ENCODE measurements around the gene FOXK1.

FOXK1 gene

GRCh38 chr7:4712281-4713182, 30.4 kb downstream of the FOXK1 start (continued):
- TF ChIP-seq TCF7L2 (IDR thresholded peaks at IDR 0.05; ENCODE audit: borderline replicate concordance, low read depth, low read length) (peak; percentile 63; the same call in 1 of the 2 replicates), ZNF423 (tag by site-specific recombination; IDR thresholded peaks at IDR 0.05) (no peak), IKZF3 (tag by site-specific recombination; IDR thresholded peaks at IDR 0.05) (no peak), KLF8 (tag by site-specific recombination; IDR thresholded peaks at IDR 0.05) (no peak), GLI4 (tag by site-specific recombination; IDR thresholded peaks at IDR 0.05) (no peak), GLIS1 (tag by site-specific recombination; IDR thresholded peaks at IDR 0.05) (no peak), ZNF548 (tag by site-specific recombination; IDR thresholded peaks at IDR 0.05) (no peak), ZNF366 (tag by site-specific recombination; conservative IDR thresholded peaks at IDR 0.05) (no peak), TRIM28 (IDR thresholded peaks at IDR 0.05; ENCODE audit: borderline replicate concordance, low read length) (peak; percentile 87)

- POLR2A ChIA-PET, result no interaction called here
- H3K27ac ChIP-seq (ENCODE audit: extremely low read depth, low read depth, low read length), result no peak overlapping the region
- H3K36me3 ChIP-seq (ENCODE audit: control insufficient read depth in 2 of 2, insufficient read depth in 1 of 2, low read length in 2 of 2), result peaks cover 0 to 13% of the 10 kb centered on the region in 2 experiments; a peak in 2 of 3 replicates
- CTCF ChIA-PET, result interaction anchor here (0.6 kb wide), 1 partner anchor 781 kb away, joined by 3 read pairs; no protein-coding TSS in a partner anchor
- no peaks in the 10 kb centered on the region for H3K4me1 ChIP-seq (ENCODE audit: control insufficient read depth, insufficient read depth, low read length)
- no peak for TF ChIP-seq ZNF23 (tag by site-specific recombination; IDR thresholded peaks at IDR 0.05; ENCODE audit: borderline replicate concordance)
- TF ChIP-seq ZBTB44 (tag by site-specific recombination; IDR thresholded peaks at IDR 0.05), result 0 out of 2 replicates have a peak, but pooled peaks have one; percentile 34
- TF ChIP-seq ZNF626 (tag by site-specific recombination; IDR thresholded peaks at IDR 0.05), result no peak
- TF ChIP-seq GLI2 (tag by site-specific recombination; IDR thresholded peaks at IDR 0.05; ENCODE audit: borderline replicate concordance, low read depth), result no peak
- TF ChIP-seq HOXA7 (CRISPR knock-in tag; IDR thresholded peaks at IDR 0.05; ENCODE audit: borderline replicate concordance), result no peak
- TF ChIP-seq ZNF645 (tag by site-specific recombination; IDR thresholded peaks at IDR 0.05), result no peak
- no peak overlapping the region for H3K4me3 ChIP-seq (ENCODE audit: low read depth, low read length)
- no peaks in the 10 kb centered on the region for H3K9me3 ChIP-seq (ENCODE audit: control insufficient read depth, insufficient read depth, low read depth, low read length)
Observed at GRCh38 chr7:4713183-4713784, 31.2 kb downstream of the FOXK1 start.

GRCh38 chr7:4714161-4714700, 32.1 kb downstream of the FOXK1 start:
- Histone ChIP-seq H3K36me3 (ENCODE audit: control insufficient read depth in 2 of 2, insufficient read depth in 1 of 2, low read length in 2 of 2) (peaks cover 0 to 13% of the 10 kb centered on the region in 2 experiments; a peak in 2 of 3 replicates), H3K4me3 (ENCODE audit: low read depth, low read length) (no peak overlapping the region), H3K4me1 (ENCODE audit: control insufficient read depth, insufficient read depth, low read length) (no peaks in the 10 kb centered on the region), H3K9me3 (ENCODE audit: control insufficient read depth, insufficient read depth, low read depth, low read length) (no peaks in the 10 kb centered on the region), H3K27ac (ENCODE audit: extremely low read depth, low read depth, low read length) (no peak overlapping the region)
- ChIA-PET CTCF (interaction anchor here (0.6 kb wide), 2 partner anchors 31 to 41 kb away, joined by 3 read pairs; no protein-coding TSS in a partner anchor), POLR2A (no interaction called here)
- TF ChIP-seq ZBTB26 (tag by site-specific recombination; optimal IDR thresholded peaks at IDR 0.05), result no peak
- TF ChIP-seq PRDM2 (tag by site-specific recombination; IDR thresholded peaks at IDR 0.05; ENCODE audit: borderline replicate concordance), result no peak
- TF ChIP-seq ZSCAN5A (tag by site-specific recombination; IDR thresholded peaks at IDR 0.05), result no peak
- TF ChIP-seq ZNF266 (tag by site-specific recombination; IDR thresholded peaks at IDR 0.05; ENCODE audit: low read depth), result no peak
